ENCODE data around the gene F12. TPM values are rescaled to one million over a fixed set of nuclear protein-coding genes. Genes with fewer than 3 reads are reported as not detected.
A peak's percentile ranks its signal among the peaks of the same experiment; 100 is the strongest.

The F12 gene
- total RNA-seq, 1 donor from 2014 or later: 0.69 TPM

GRCh38 chr5:177440211-177440989, 31.0 kb upstream of the F12 start:
- ATAC-seq: no peak
- intact Hi-C loops (cut with DNase I): no loop called here
- H3K36me3 ChIP-seq: peaks cover 48% of the 10 kb centered on the region
- H3K27me3 ChIP-seq: no peaks in the 10 kb centered on the region
- H3K4me1 ChIP-seq: no peaks in the 10 kb centered on the region
- no peak overlapping the region for H3K27ac ChIP-seq
- peak; percentile 61 for DNase-seq
- H3K9me3 ChIP-seq: no peaks in the 10 kb centered on the region
- H3K4me3 ChIP-seq: no peak overlapping the region
- no peak for TF ChIP-seq CTCF (IDR thresholded peaks at IDR 0.05)

GRCh38 chr5:177439518-177440053, 30.2 kb upstream of the F12 start:
- Histone ChIP-seq H3K4me1 (no peaks in the 10 kb centered on the region), H3K27me3 (no peaks in the 10 kb centered on the region), H3K27ac (no peak overlapping the region), H3K9me3 (no peaks in the 10 kb centered on the region), H3K36me3 (peaks cover 57% of the 10 kb centered on the region), H3K4me3 (no peak overlapping the region)
- ATAC-seq (no peak), DNase-seq (no peak)
- intact Hi-C loops (cut with DNase I): no loop called here
- no peak for TF ChIP-seq CTCF (IDR thresholded peaks at IDR 0.05)

- peaks cover 68% of the 10 kb centered on the region for H3K36me3 ChIP-seq
- H3K4me1 ChIP-seq: no peaks in the 10 kb centered on the region
- intact Hi-C loops (cut with DNase I): no loop called here
- DNase-seq (no peak), ATAC-seq (no peak)
- no peaks in the 10 kb centered on the region for H3K9me3 ChIP-seq
- no peak for TF ChIP-seq CTCF (IDR thresholded peaks at IDR 0.05)
- no peak overlapping the region for H3K4me3 ChIP-seq
- H3K27ac ChIP-seq: no peak overlapping the region
- no peaks in the 10 kb centered on the region for H3K27me3 ChIP-seq
These were observed 29.1 kb upstream of the F12 start for GRCh38 chr5:177438468-177438867.

- Histone ChIP-seq H3K36me3 (peaks cover 76% of the 10 kb centered on the region), H3K4me1 (peaks cover 4% of the 10 kb centered on the region), H3K27ac (no peak overlapping the region), H3K9me3 (no peaks in the 10 kb centered on the region), H3K27me3 (no peaks in the 10 kb centered on the region), H3K4me3 (no peak overlapping the region)
- DNase-seq: no peak
- intact Hi-C loops (cut with DNase I): no loop called here
- peak; percentile 59 for ATAC-seq
- TF ChIP-seq CTCF (IDR thresholded peaks at IDR 0.05): no peak
These were observed 28.3 kb upstream of the F12 start for GRCh38 chr5:177437623-177438022.

- DNase-seq (no peak), ATAC-seq (no peak)
- H3K36me3 ChIP-seq: peaks cover 68% of the 10 kb centered on the region
These were observed 26.6 kb upstream of the F12 start for GRCh38 chr5:177435847-177436536.

More at GRCh38 chr5:177435847-177436536, 26.6 kb upstream of the F12 start:
- Histone ChIP-seq H3K4me1 (peaks cover 13% of the 10 kb centered on the region), H3K27me3 (no peaks in the 10 kb centered on the region), H3K4me3 (no peak overlapping the region), H3K27ac (no peak overlapping the region), H3K9me3 (no peaks in the 10 kb centered on the region)
- intact Hi-C loops (cut with DNase I): no loop called here
- no peak for TF ChIP-seq CTCF (IDR thresholded peaks at IDR 0.05)
